Myocyte (in vitro differentiated cells): ENCODE data around the gene ADGRG1. TPM values are rescaled to one million over a fixed set of nuclear protein-coding genes. Genes with fewer than 3 reads are reported as not detected.

Source experiments
- DNase-seq: peaks from one replicate; pipeline ENCODE4 v3.0.0-alpha.2; 2012; ENCODE audit warnings: low read depth
- total RNA-seq: library from RNA; depleted of rRNA; stranded (reverse); fragments of >200 nt; gene quantifications from 2 replicates; pipeline ENCODE4 v1.2.3, GENCODE V29; 2014

The ADGRG1 gene
- total RNA-seq, 1 donor from 2014 or later: 38.8 TPM

DNA sequence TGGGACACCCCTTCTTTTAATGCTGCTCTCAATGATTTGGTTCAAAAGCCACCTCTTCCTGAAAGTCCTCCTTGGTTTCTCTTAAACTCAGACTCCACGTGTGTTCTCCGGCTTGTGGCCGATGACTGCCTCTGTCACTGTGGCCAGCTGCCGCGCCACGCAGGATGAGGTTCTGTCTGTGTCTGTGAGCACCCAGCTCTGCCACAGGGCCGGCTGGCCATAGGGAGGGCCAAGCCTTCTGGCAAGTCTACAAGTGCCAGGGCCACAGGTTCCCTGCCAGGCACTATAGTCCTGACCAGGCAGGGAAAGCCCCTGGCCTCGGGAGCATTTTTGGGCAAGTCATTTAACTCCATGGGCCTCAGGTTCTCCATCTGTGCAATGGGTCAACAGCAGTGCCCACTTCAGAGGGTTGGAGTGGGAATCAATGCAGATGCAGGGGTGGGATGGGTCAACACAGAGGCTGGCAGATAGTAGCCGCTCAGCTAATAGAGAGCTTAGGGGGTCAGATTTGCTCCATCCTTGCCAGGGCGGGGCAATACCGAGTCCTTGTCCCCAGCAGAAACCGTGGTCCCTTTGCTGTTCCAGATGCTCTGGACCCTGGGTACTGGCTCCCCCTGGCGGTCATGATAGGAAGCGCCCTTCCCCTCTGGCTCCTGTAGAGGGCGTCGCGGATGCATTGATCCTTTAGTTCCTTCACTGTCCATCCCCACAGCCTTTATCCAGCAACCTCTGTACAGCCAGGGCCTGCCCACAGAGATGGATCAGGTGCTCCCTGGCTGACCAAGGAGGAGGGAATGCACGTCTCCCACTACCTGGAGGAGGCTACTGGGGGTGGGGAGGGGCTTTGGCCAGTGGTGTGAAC lies 20.4 kb downstream of the ADGRG1 start:
- DNase-seq: peak; percentile 85

DNA sequence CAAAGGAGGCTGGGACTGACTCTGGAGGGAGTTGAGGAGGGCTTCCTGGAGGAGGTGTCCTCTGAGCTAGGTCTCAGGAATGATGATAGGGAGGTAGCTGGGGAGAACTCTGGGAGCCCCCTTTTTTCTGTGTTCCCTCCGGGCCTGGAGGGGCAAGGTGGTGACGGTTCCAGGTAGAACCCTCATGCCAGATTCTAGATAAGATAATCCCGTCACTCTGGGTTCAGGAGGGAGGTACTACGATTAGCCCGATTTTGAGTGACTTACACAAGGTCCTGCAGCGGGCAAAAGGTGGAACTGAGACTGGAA lies 21.0 kb downstream of the ADGRG1 start:
- no peak for DNase-seq

DNA sequence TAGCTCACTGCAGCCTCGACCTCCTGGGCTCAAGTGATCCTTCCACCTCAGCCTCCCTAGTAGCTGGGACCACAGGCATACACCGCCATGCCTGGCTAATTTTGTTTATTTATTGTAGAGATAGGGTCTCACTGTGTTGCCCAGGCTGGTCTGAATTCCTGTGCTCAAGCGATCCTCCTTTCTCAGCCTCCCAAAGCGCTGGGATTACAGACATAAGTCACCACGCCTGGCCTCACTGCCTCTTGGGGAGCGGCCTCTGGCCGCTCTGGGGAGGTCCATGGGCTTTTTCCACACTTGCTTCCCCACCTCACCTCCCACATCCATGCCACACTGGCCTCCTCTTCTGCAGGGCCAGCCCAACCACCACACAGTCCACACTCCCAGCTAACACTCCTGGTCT lies 21.4 kb downstream of the ADGRG1 start:
- DNase-seq: no peak

DNA sequence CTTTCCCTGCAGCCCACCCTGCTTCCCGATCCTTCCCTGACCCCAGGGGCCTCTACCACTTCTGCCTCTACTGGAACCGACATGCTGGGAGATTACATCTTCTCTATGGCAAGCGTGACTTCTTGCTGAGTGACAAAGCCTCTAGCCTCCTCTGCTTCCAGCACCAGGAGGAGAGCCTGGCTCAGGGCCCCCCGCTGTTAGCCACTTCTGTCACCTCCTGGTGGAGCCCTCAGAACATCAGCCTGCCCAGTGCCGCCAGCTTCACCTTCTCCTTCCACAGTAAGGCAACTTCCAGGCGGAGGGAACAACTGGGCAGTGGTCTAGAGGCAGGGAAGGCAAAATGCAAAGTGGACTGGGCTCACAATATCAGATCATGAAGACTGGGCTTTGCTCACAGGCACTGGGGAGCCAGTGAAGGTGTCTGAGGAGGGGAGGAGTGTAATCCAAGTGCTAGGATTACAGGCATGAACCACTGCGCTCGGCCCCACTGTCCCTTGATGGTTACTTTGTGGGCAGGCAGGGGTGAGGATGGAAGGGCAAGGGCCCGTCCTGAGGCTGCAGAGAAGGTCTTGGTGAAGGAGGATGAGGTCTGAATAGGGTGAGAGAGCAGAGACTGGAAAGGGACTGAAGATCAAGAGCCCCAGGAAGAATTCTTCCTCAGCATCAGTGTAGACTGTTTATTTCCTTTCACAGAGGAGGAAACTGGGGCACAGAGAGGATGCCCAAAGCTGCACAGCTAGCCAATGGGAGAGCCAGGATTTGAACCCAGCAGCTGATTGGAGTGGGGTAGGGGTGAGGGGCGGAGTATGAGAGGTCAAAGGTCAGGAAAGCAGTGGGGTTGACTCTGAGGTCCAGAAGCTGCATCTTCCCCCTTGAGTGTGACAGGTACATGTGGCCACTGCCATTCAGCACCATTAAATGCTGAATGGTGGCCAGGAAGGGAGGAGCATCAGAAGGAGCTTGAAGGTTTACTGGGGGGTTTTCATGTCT lies 23.2 kb downstream of the ADGRG1 start:
- DNase-seq: no peak

DNA sequence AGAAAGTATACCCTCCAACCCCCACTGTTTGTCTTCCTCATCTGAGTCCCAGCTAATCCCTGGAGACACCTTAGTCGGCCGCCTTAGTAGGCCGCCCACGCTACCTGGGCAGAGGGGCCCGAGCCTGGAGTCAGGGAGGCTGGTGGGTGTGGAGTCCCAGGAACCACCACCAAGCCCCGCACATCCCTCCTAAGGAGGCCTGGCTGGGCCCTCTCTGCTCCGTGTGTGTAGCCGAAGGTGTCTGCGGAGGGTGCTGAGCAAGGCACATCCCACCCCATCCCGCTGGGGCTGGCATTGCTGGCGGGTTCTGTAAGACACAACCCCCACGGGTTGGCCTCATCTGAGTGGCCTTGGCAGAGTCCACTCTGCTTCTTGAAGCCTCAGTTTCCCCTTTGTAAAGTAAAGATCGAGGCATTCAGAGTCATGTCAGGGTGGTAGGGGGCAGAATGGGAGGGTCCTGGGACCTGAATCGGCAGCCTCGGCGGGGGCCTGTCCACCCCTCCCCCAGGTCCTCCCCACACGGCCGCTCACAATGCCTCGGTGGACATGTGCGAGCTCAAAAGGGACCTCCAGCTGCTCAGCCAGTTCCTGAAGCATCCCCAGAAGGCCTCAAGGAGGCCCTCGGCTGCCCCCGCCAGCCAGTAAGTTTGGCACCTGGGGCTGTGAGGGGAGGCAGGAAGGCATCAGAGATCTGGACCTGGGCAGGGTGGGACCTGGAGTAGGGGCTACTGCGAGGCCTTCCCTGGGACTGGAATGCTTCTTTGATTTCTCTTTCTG lies 24.5 kb downstream of the ADGRG1 start:
- DNase-seq: no peak

DNA sequence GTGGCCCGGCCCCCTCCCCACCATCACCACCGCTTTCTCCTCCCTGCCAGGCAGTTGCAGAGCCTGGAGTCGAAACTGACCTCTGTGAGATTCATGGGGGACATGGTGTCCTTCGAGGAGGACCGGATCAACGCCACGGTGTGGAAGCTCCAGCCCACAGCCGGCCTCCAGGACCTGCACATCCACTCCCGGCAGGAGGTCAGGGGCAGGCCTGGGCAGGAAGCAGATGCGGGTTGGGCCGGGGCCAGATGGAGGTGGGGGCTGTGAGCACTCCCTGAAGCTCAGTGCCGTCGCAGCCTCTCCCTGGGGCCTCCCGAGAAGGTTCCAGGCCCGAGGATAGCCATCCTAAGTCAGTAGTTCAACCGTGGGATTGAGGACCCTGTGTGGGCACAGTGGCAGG lies 25.5 kb downstream of the ADGRG1 start:
- DNase-seq: no peak

DNA sequence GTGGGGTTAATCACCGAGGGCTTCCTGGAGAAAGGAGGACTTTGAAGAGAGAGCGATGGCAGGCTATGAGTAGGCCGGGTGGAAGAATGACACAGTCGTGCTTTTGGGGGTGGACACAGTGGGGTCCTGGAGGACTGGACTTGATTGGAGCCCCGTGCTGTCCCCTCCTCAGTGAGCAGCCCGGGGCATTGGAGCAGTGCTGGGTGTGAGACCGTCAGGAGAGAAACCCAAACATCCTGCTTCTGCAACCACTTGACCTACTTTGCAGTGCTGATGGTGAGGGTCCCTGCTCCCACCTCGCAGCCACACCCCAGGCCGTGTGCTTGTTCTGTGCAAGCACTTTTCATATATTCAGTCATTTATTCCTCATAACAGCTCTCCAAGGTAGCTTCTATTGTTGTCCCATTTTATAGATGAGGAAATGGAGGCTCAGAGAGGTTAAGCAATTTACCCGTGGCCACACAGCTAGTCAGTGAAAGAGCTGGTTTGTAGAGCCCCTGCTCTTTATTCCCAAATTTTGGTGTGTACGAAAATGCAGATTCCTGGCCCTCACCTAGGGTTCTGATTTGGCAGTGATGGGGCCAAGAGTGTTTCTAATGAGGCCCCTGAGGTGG lies 28.0 kb downstream of the ADGRG1 start:
- no peak for DNase-seq

DNA sequence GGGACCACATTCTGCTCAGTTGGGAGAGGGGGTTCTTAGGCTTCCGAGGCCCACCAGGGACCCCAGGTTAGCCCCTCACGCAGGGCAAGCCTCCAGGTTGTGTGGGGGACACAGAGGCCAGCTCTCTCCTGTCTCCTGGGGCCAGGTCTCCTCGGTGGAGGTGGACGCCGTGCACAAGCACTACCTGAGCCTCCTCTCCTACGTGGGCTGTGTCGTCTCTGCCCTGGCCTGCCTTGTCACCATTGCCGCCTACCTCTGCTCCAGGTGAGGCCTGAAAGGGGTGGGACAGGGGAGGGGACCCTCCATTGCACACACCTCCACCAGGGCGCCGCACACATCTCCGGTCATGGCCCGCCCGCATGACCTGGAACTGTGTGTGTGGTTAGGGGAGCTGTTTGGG lies 28.8 kb downstream of the ADGRG1 start:
- DNase-seq: no peak

DNA sequence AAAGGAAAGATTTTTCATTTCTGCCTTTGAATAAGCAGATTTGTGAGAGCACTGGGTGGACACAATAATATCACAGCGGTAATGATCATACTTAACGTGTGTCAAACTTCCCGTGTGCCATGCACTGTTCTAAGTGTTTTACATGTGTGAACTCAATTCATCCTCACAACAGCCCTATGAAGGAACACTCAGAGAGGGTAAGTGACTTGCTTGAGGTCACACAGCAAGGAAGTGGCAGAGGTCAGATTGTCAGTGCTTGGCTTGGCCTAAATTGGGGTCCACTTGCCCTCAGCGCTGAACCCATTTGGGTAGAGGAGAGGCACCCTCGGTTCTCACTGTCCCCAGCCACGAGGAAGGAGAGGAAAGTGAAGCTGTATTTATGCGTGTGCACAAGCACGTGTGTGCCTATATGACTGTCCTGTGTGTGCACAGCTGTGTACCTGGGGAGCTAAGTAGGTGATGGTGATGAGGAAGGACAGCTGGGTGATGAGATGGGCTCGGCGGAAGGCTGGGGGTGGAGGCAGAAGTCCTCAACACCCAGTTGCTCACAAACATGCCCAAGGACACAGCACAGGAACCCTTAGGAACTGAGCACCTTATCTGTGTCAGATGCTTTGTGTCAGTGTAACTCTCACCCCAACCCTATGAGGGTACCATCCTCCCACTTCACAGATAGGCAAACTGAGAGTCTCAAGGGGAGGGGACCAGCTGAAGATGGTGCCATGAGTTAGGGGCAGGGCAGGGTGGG lies 29.9 kb downstream of the ADGRG1 start:
- no peak for DNase-seq

DNA sequence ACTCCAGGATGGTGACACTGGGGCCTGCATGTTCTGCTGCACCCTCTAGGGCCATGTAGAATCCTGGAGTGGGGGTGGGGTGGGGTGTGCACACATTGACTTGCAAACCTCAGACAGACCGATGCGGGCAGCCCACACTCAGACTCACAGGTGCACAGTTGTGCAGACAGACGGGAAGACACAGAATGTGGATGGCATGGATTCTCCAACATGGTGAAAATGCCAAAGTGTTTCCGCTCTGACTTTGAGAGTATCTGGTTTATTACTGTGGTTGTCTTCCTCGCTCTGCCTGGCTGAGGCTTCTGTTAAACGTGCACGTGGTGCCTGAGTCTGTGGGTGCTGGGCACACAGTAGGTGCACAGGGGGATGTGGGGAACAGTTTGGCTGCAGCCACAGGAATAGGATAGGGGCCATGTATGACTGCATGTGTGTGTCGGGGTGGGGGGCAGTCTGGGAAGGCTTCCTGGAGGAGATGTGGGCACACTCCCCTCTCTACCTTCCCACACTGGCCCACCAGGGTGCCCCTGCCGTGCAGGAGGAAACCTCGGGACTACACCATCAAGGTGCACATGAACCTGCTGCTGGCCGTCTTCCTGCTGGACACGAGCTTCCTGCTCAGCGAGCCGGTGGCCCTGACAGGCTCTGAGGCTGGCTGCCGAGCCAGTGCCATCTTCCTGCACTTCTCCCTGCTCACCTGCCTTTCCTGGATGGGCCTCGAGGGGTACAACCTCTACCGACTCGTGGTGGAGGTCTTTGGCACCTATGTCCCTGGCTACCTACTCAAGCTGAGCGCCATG lies 30.6 kb downstream of the ADGRG1 start:
- DNase-seq: no peak

DNA sequence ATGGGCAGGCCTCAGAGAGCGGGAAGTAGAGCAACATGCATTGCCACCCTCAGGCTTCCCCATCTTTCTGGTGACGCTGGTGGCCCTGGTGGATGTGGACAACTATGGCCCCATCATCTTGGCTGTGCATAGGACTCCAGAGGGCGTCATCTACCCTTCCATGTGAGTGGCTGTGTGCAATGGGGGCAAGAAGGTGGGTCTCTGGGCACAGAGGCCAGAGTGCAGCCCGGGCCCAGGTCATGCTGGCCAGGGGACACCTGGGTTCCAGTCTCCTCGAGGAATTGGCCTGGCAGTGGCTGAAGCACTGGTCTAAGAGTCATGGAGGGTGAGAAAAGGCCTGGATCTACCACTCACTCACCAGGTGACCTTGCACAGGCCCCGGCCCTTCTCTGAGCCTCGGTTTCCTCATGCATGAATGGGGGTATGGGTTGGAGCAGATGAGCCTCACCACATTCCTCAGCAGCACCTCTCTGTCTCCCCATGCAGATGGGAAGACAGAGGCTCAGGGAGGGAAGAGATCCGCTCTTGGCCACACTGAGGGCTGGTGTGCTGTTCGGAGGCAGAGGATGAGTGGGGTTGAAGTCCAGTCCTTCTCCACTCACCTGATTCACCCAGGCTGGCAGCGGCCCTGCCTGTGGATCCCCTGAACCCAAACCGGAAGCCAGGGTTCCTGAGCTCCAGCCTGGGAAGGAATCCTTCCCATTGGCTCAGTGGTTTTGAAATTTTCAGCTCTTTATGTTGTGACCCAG lies 32.5 kb downstream of the ADGRG1 start:
- no peak for DNase-seq

DNA sequence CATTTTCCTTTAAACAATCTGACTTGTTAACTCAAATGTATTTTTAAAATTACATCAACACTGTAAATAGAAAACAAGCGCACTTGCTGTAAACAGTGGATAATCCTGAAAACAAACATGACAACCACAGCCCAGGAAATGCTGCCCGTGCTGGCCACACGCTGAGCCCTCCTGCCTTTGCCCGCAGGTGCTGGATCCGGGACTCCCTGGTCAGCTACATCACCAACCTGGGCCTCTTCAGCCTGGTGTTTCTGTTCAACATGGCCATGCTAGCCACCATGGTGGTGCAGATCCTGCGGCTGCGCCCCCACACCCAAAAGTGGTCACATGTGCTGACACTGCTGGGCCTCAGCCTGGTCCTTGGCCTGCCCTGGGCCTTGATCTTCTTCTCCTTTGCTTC lies 33.1 kb downstream of the ADGRG1 start:
- DNase-seq: no peak

DNA sequence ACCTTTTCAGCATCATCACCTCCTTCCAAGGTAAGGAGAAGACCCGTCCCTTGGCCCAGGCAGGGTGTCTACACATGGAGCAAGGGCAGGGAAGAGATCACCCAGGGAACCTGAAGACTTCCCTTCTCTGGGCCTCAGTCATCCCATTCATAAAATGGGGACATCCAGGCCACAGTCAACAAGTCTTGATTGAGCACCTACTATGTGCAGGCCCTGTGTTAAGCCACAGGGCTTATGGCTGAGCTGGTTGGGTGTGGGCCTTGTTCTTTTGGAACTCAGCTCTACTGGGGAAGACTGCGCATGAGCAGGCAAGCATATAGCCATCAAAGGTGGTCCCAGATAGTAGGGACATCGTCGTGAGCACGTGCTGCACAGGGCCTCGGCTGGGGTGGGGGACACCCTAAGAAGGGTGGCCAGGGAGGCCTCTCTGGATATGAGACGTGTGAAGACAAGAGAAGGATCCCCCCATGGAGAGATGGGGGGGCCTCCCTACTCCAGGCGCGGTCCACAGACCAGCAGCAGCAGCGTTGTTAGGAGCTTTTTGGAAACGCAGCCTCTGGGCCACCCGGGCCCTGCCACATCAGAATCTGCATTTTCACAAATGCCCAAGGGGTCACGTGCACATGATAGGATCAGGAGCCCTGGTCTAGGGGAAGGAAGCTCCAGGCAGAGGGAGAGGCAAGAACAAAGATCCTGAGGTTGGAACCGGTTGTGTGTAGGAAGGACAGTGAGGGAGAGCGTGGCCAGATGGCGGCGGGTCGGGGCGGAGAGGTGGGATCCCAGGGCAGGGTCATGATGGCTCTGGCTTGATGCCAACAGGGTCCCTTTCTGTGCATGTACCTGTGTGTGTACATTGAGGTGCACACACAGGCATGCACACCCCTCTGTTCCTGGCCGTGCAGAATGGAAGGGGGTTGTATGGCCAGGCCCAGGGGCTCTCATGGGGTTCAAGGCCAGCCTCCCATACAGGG lies 33.8 kb downstream of the ADGRG1 start:
- DNase-seq: no peak

DNA sequence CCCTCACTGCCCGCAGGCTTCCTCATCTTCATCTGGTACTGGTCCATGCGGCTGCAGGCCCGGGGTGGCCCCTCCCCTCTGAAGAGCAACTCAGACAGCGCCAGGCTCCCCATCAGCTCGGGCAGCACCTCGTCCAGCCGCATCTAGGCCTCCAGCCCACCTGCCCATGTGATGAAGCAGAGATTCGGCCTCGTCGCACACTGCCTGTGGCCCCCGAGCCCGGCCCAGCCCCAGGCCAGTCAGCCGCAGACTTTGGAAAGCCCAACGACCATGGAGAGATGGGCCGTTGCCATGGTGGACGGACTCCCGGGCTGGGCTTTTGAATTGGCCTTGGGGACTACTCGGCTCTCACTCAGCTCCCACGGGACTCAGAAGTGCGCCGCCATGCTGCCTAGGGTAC lies 35.0 kb downstream of the ADGRG1 start:
- DNase-seq: no peak

DNA sequence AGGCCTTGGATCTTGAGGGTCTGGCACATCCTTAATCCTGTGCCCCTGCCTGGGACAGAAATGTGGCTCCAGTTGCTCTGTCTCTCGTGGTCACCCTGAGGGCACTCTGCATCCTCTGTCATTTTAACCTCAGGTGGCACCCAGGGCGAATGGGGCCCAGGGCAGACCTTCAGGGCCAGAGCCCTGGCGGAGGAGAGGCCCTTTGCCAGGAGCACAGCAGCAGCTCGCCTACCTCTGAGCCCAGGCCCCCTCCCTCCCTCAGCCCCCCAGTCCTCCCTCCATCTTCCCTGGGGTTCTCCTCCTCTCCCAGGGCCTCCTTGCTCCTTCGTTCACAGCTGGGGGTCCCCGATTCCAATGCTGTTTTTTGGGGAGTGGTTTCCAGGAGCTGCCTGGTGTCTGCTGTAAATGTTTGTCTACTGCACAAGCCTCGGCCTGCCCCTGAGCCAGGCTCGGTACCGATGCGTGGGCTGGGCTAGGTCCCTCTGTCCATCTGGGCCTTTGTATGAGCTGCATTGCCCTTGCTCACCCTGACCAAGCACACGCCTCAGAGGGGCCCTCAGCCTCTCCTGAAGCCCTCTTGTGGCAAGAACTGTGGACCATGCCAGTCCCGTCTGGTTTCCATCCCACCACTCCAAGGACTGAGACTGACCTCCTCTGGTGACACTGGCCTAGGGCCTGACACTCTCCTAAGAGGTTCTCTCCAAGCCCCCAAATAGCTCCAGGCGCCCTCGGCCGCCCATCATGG lies 35.7 kb downstream of the ADGRG1 start:
- no peak for DNase-seq

DNA sequence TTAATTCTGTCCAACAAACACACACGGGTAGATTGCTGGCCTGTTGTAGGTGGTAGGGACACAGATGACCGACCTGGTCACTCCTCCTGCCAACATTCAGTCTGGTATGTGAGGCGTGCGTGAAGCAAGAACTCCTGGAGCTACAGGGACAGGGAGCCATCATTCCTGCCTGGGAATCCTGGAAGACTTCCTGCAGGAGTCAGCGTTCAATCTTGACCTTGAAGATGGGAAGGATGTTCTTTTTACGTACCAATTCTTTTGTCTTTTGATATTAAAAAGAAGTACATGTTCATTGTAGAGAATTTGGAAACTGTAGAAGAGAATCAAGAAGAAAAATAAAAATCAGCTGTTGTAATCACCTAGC lies 36.2 kb downstream of the ADGRG1 start:
- no peak for DNase-seq

DNA sequence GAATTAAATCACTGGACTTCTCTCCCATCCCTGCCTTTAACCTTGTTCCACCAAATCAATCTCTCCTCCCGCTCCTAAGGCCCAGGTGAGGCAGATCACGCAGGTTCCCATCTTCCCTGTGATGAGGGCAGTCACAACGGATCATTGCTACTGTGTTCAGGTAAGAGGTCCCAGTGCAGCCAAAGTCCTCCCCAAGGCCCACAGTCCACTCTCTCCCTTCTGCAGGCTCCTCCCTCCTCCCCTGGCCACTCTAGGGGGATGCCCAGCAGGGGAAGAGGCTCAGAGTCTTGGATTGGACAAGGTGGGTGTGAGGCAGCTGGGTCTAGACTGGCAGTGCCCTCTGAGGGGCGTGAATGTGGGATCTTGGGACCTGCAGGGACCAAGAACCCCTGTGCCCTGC lies 37.1 kb downstream of the ADGRG1 start:
- DNase-seq: no peak
